Globus pallidus (tissue), 1 donor: Measurements from ENCODE around the gene OR5H2.

Source experiments
- DNase-seq: peaks from one replicate; pipeline ENCODE4 v3.0.0-alpha.2; 2015; ENCODE audit warnings: low spot score

The OR5H2 gene

DNA sequence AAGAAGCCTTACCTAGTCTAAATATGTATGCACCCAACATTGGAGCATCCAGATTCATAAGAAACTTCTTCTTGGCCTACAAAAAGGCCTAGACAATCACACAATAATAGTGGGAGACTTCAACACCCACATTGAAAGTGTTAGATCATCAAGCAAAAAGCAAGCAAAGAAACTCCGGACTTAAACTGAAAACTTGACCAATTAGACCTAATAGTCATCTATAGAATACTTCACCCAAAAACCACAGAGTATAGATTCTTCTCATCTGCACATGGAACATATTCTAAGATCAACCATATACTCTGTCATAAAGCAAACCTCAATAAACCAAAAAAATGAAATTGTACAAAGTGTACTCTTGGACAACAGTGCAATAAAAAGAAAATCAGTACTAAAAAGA, 49.0 kb downstream of the OR5H2 start:
- DNase-seq = no peak
